HepG2 (cell line): ENCODE measurements around the gene OSM. TPM values are rescaled to one million over a fixed set of nuclear protein-coding genes. Genes with fewer than 3 reads are reported as not detected.

Experiments used
- ATAC-seq: fragments of 200-7000 bp; cut with Tn5 transposase; 3 replicates; pipeline ENCODE4 v1.9.1; 2020; ENCODE audit warnings: mild to moderate bottlenecking, moderate library complexity
- BruUV-seq: library from RNA; stranded (reverse); fragments of 400-500 nt; replicated peaks from 2 replicates; lab custom pipeline; 2021; lab: Mats Ljungman, UMichigan
- CTCF ChIA-PET: fragments of 300-600 bp; formaldehyde crosslinking; extraction: SDS; loops from one replicate; lab custom pipeline; 2021; ENCODE audit warnings: low total read pairs, inconsistent platforms, low intra/inter-chr PET ratio; lab: Yijun Ruan, JAX
- POLR2A ChIA-PET: fragments of 350-600 bp; sonication (Branson Sonifier 250); formaldehyde crosslinking; loops from one replicate; lab custom pipeline; 2020; ENCODE audit warnings: antibody characterized with exemption, inconsistent platforms; lab: Yijun Ruan, JAX
- DNase-seq: peaks from one replicate; pipeline ENCODE4 v3.0.0-alpha.2; 2015; ENCODE audit warnings: low spot score
- FAIRE-seq: peaks from 3 replicates; lab custom pipeline; 2011; peaks lifted over from hg19 to GRCh38; lab: Jason Lieb, UNC
- H2AFZ ChIP-seq: one replicate; pipeline ENCODE4 v1.6.1; 2011; ENCODE audit warnings: low read length, inconsistent platforms
- H3K27ac ChIP-seq: fragments of 300-600 bp; 3 replicates; pipeline ENCODE4 v1.8.0; 2011; ENCODE audit warnings: mixed run types, mild to moderate bottlenecking, mixed read lengths, low read length, inconsistent platforms; ENCODE audit not compliant: insufficient read depth; ENCODE audit errors: extremely low read length
- H3K27me3 ChIP-seq, 2 experiments: fragments of 200-600 bp in 1 of 2; 2 replicates in 1 of 2; 3 replicates in 1 of 2; pipeline versions ENCODE4 v1.6.0 to v1.8.0; 2011; ENCODE audit warnings: low read length in 2 of 2, mild to moderate bottlenecking in 2 of 2, moderate library complexity in 2 of 2, inconsistent platforms in 1 of 2; ENCODE audit not compliant: insufficient read depth in 2 of 2, control insufficient read depth in 1 of 2
- H3K36me3 ChIP-seq, 2 experiments: fragments of 200-600 bp in 1 of 2; replicated peaks in 1 of 2; 2 replicates in 1 of 2; 3 replicates in 1 of 2; pipeline versions ENCODE4 v1.5.1 to v1.8.0; 2011; ENCODE audit warnings: low read length in 2 of 2, inconsistent platforms in 1 of 2; ENCODE audit not compliant: insufficient read depth in 2 of 2, control insufficient read depth in 1 of 2
- H3K4me1 ChIP-seq: 2 replicates; pipeline ENCODE4 v1.5.1; 2012; ENCODE audit warnings: low read length, inconsistent platforms; ENCODE audit not compliant: insufficient read depth
- H3K4me2 ChIP-seq: 2 replicates; pipeline ENCODE4 v1.6.0; 2011; ENCODE audit warnings: low read depth, low read length, inconsistent platforms
- H3K4me3 ChIP-seq, 3 experiments: fragments of 200-600 bp in 1 of 3; sonication (generic), shearing (Covaris generic) in 1 of 3; replicated peaks in 1 of 3; 2 replicates each; pipeline ENCODE4 v1.5.1; 2011 to 2016; ENCODE audit warnings: low read length in 3 of 3, inconsistent platforms in 2 of 3, low read depth in 2 of 3, mild to moderate bottlenecking in 2 of 3, control low read depth in 1 of 3, mixed read lengths in 1 of 3; ENCODE audit not compliant: insufficient read depth in 1 of 3
- H3K79me2 ChIP-seq: one replicate; pipeline ENCODE4 v1.6.1; 2011; ENCODE audit warnings: low read length, inconsistent platforms; ENCODE audit not compliant: insufficient read depth
- H3K9ac ChIP-seq: 2 replicates; pipeline ENCODE4 v1.6.0; 2011; ENCODE audit warnings: mild to moderate bottlenecking, low read depth, low read length, inconsistent platforms; ENCODE audit not compliant: insufficient read depth
- H3K9me3 ChIP-seq: 2 replicates; pipeline ENCODE4 v1.5.1; 2012; ENCODE audit warnings: mild to moderate bottlenecking, low read length
- H4K20me1 ChIP-seq: 2 replicates; pipeline ENCODE4 v1.6.0; 2011; ENCODE audit warnings: inconsistent platforms, mild to moderate bottlenecking, low read length, moderate library complexity; ENCODE audit not compliant: insufficient read depth
- CSRNP2 ChIP-seq: sonication (generic); formaldehyde crosslinking; conservative IDR thresholded peaks from 2 replicates; pipeline ENCODE4 v1.8.0; 2022; ENCODE audit warnings: low read depth, missing genetic modification reagents
- FOXC1 ChIP-seq: sonication (generic); formaldehyde crosslinking; IDR thresholded peaks from 2 replicates; pipeline ENCODE4 v1.8.0; 2022; ENCODE audit warnings: mild to moderate bottlenecking, missing genetic modification reagents, borderline replicate concordance
- FOXP1 ChIP-seq, 2 experiments: fragments of 450-650 bp in 1 of 2; IDR thresholded peaks; 2 replicates each; pipeline ENCODE4 v1.6.1; 2017 to 2018; ENCODE audit warnings: antibody characterized with exemption in 1 of 2
- HBP1 ChIP-seq: IDR thresholded peaks from 2 replicates; pipeline ENCODE4 v1.6.1; 2016; ENCODE audit warnings: low read depth, control low read depth
- HES4 ChIP-seq: sonication (generic); formaldehyde crosslinking; IDR thresholded peaks from 2 replicates; pipeline ENCODE4 v1.9.0; 2021; ENCODE audit warnings: mild to moderate bottlenecking, missing genetic modification reagents, borderline replicate concordance
- NBN ChIP-seq: fragments of 450-650 bp; conservative IDR thresholded peaks from 2 replicates; pipeline ENCODE4 v1.6.1; 2017
- NR2F2 ChIP-seq: IDR thresholded peaks from 2 replicates; pipeline ENCODE4 v1.6.1; 2012; ENCODE audit warnings: low read depth, inconsistent platforms, borderline replicate concordance
- ZBTB20 ChIP-seq: sonication (generic); formaldehyde crosslinking; IDR thresholded peaks from 2 replicates; pipeline ENCODE4 v1.8.1; 2023; ENCODE audit warnings: missing genetic modification reagents, low read depth, mild to moderate bottlenecking, borderline replicate concordance
- ZBTB26 ChIP-seq: IDR thresholded peaks from 2 replicates; pipeline ENCODE4 v1.6.1; 2016; ENCODE audit warnings: missing compliant biosample characterization, missing genetic modification reagents, borderline replicate concordance
- ZFP62 ChIP-seq: sonication (generic); formaldehyde crosslinking; IDR thresholded peaks from 2 replicates; pipeline ENCODE4 v1.4.0; 2020; ENCODE audit warnings: missing genetic modification reagents
- ZNF142 ChIP-seq: sonication (generic); formaldehyde crosslinking; IDR thresholded peaks from 2 replicates; pipeline ENCODE4 v1.4.0; 2020; ENCODE audit warnings: missing genetic modification reagents
- ZNF263 ChIP-seq: sonication (generic); formaldehyde crosslinking; IDR thresholded peaks from 2 replicates; pipeline ENCODE4 v1.4.0; 2020; ENCODE audit warnings: missing genetic modification reagents
- ZNF530 ChIP-seq: sonication (generic); formaldehyde crosslinking; IDR thresholded peaks from 2 replicates; pipeline ENCODE4 v1.5.0; 2020; ENCODE audit warnings: low read depth, mild to moderate bottlenecking, missing genetic modification reagents
- ZNF670 ChIP-seq: sonication (generic); formaldehyde crosslinking; IDR thresholded peaks from 2 replicates; pipeline ENCODE4 v1.8.0; 2022; ENCODE audit warnings: mild to moderate bottlenecking, missing genetic modification reagents, borderline replicate concordance
- WGBS: methylation state at CpG from one replicate; pipeline ENCODE4 v1.1.6; 2017; ENCODE audit warnings: low lambda C conversion rate; 5-methylcytosine and 5-hydroxymethylcytosine counted together
- in situ Hi-C: cut with HindIII; loops from 2 replicates; pipeline ENCODE4 v1.10.0; 2017; ENCODE audit warnings: low pct_unique_long_range_greater_than_20kb; ENCODE audit not compliant: extremely low pct_ligation_motif_present
- intact Hi-C: fragments of 100-400 bp; cut with micrococcal nuclease; formaldehyde crosslinking; loops from one replicate; pipeline ENCODE4 v1.10.0; 2022; ENCODE audit not compliant: unreplicated experiment
- polyA plus RNA-seq, 8 experiments: library from polyadenylated mRNA; depleted of rRNA in 3 of 8; stranded (reverse) in 7 of 8; unstranded in 1 of 8; fragments of >200 nt; fragmentation: Illumina TruSeq in 4 of 8; extraction: Trizol in 4 of 8; gene quantifications; 2 replicates each; pipeline versions ENCODE4 v1.2.1 to v1.2.3, GENCODE V29; 2011 to 2016; ENCODE audit warnings: low read depth in 4 of 8, missing spikeins in 1 of 8, mixed read lengths in 1 of 8; ENCODE audit not compliant: insufficient read depth in 1 of 8
- total RNA-seq, 5 experiments: library from RNA; depleted of rRNA; stranded (reverse); fragments of >200 nt; fragmentation: Illumina TruSeq; extraction: Trizol; gene quantifications; 2 replicates each; pipeline ENCODE4 v1.2.3, GENCODE V29; 2016; ENCODE audit warnings: low read depth in 1 of 5

The OSM gene
- total and polyA plus RNA-seq, 2 of the 13 experiments (the other 11 are each of a cell fraction or from before 2014, with no cell fraction given), result not detected

GRCh38 chr22:30241576-30242371 lies 24.9 kb downstream of the OSM start:
- in situ Hi-C loops (no loop called here), intact Hi-C loops (no loop called here)
- peaks cover 0 to 13% of the 10 kb centered on the region in 2 experiments; a peak in 1 of 5 replicates for H3K27me3 ChIP-seq
- no peaks in the 10 kb centered on the region for H3K9me3 ChIP-seq
- POLR2A ChIA-PET, result no interaction called here
- FAIRE-seq, result no peak
- DNase-seq, result no peak
- H3K4me3 ChIP-seq, result no peak overlapping the region
- no peak for ATAC-seq
- H2AFZ ChIP-seq, result no peak overlapping the region
- no TSS peak for BruUV-seq
- H3K4me2 ChIP-seq, result no peak overlapping the region
- no peak overlapping the region for H3K9ac ChIP-seq
- no peaks in the 10 kb centered on the region for H3K79me2 ChIP-seq
- no peak overlapping the region for H3K27ac ChIP-seq
- peaks cover 46% of the 10 kb centered on the region for H3K4me1 ChIP-seq
- WGBS, result 83% methylated on average over 7 of the region's 15 CpGs
- TF ChIP-seq ZNF670, result no peak
- no peak for TF ChIP-seq ZFP62 (CRISPR knock-in tag)
- no peak for TF ChIP-seq CSRNP2 (CRISPR knock-in tag)
- TF ChIP-seq HES4, result no peak
- no peak for TF ChIP-seq NBN
- TF ChIP-seq ZBTB26 (CRISPR knock-in tag), result no peak
- TF ChIP-seq ZNF142 (CRISPR knock-in tag), result no peak
- TF ChIP-seq ZBTB20 (CRISPR knock-in tag), result no peak
- TF ChIP-seq FOXC1 (CRISPR knock-in tag), result no peak
- no peak for TF ChIP-seq ZNF530 (CRISPR knock-in tag)
- TF ChIP-seq HBP1 (CRISPR knock-in tag), result no peak
- no peak for TF ChIP-seq FOXP1 (IDR thresholded peaks at IDR 0.05)
- TF ChIP-seq FOXP1 (CRISPR knock-in tag; IDR thresholded peaks at IDR 0.05), result no peak
- no peak for TF ChIP-seq ZNF263 (CRISPR knock-in tag)
- no peak for TF ChIP-seq NR2F2
- TF ChIP-seq, all 625 proteins: peak for 0
- no peaks in the 10 kb centered on the region for H3K36me3 ChIP-seq
- H4K20me1 ChIP-seq, result no peaks in the 10 kb centered on the region
- CTCF ChIA-PET, result no interaction called here
